Neural progenitor cell (in vitro differentiated cells): ENCODE data around the gene UBAP1. TPM values are rescaled to one million over a fixed set of nuclear protein-coding genes. Genes with fewer than 3 reads are reported as not detected.
"Not testable (repeated sequence)": the region's sequence is repeated elsewhere in the genome, so short reads cannot be mapped to it uniquely, and the experiment has no call there.

Experiments used
- DNase-seq: peaks from one replicate; pipeline ENCODE4 v3.0.0-alpha.2; 2016; ENCODE audit warnings: low spot score
- H2AFZ ChIP-seq: fragments of 200-600 bp; sonication (generic); replicated peaks from 2 replicates; pipeline ENCODE4 v1.6.1; 2016; ENCODE audit warnings: antibody characterized with exemption
- H3F3A ChIP-seq: fragments of 200-600 bp; sonication (generic); 2 replicates; pipeline ENCODE4 v1.6.1; 2016; ENCODE audit warnings: antibody characterized with exemption, low read depth
- H3K27ac ChIP-seq: fragments of 200-600 bp; sonication (generic); 2 replicates; pipeline ENCODE4 v1.5.1; 2016; ENCODE audit warnings: mild to moderate bottlenecking
- H3K27me3 ChIP-seq: fragments of 200-600 bp; sonication (generic); 2 replicates; pipeline ENCODE4 v1.6.1; 2016; ENCODE audit warnings: mild to moderate bottlenecking, moderate library complexity
- H3K36me3 ChIP-seq: fragments of 200-600 bp; sonication (generic); 2 replicates; pipeline ENCODE4 v1.5.1; 2016
- H3K4me1 ChIP-seq: fragments of 200-600 bp; sonication (generic); 2 replicates; pipeline ENCODE4 v1.6.1; 2016; ENCODE audit warnings: mixed run types
- H3K4me2 ChIP-seq: fragments of 200-600 bp; sonication (generic); 2 replicates; pipeline ENCODE4 v1.6.1; 2016
- H3K4me3 ChIP-seq: fragments of 200-600 bp; sonication (generic); 2 replicates; pipeline ENCODE4 v1.5.1; 2016
- H3K79me2 ChIP-seq: fragments of 200-600 bp; sonication (generic); 2 replicates; pipeline ENCODE4 v1.6.1; 2016; ENCODE audit warnings: low read depth
- H3K9ac ChIP-seq: fragments of 200-600 bp; sonication (generic); 2 replicates; pipeline ENCODE4 v1.6.1; 2016
- H3K9me3 ChIP-seq: fragments of 200-600 bp; sonication (generic); 2 replicates; pipeline ENCODE4 v1.5.1; 2016; ENCODE audit warnings: low read depth
- H4K20me1 ChIP-seq: fragments of 200-600 bp; sonication (generic); 2 replicates; pipeline ENCODE4 v1.6.1; 2016; ENCODE audit warnings: low read depth
- H3K27ac Mint-ChIP-seq: 3 replicates; pipeline ENCODE4 v1.8.0; 2021; ENCODE audit warnings: mixed read lengths
- H3K27me3 Mint-ChIP-seq: 2 replicates; pipeline ENCODE4 v1.8.0; 2022; ENCODE audit warnings: low read depth, mild to moderate bottlenecking, inconsistent platforms, moderate library complexity, mixed read lengths; ENCODE audit not compliant: insufficient read depth
- H3K36me3 Mint-ChIP-seq: 3 replicates; pipeline ENCODE4 v1.8.0; 2021; ENCODE audit warnings: mixed read lengths
- H3K4me1 Mint-ChIP-seq: 3 replicates; pipeline ENCODE4 v1.8.0; 2021; ENCODE audit warnings: mixed read lengths
- H3K4me3 Mint-ChIP-seq: 3 replicates; pipeline ENCODE4 v1.8.0; 2021; ENCODE audit warnings: mild to moderate bottlenecking, moderate library complexity, mixed read lengths
- H3K9me3 Mint-ChIP-seq: 3 replicates; pipeline ENCODE4 v1.8.0; 2020; ENCODE audit warnings: mixed read lengths
- EZH2 ChIP-seq: fragments of 200-600 bp; sonication (generic); IDR thresholded peaks from 2 replicates; pipeline ENCODE4 v1.6.1; 2017; ENCODE audit warnings: antibody characterized with exemption, mild to moderate bottlenecking, moderate library complexity
- EZH2phosphoT487 ChIP-seq: fragments of 200-600 bp; sonication (generic); IDR thresholded peaks from 2 replicates; pipeline ENCODE4 v1.6.1; 2017; ENCODE audit warnings: antibody characterized with exemption
- total RNA-seq: library from RNA; depleted of rRNA; stranded (reverse); fragments of >200 nt; gene quantifications from 2 replicates; pipeline ENCODE4 v1.2.3, GENCODE V29; 2015; ENCODE audit warnings: low replicate concordance
- TF ChIP-seq, protein P1 (sequence below): fragments of 200-600 bp; sonication (generic); IDR thresholded peaks from 2 replicates; pipeline ENCODE4 v1.5.1; 2017; ENCODE audit warnings: antibody characterized with exemption, mild to moderate bottlenecking

The UBAP1 gene
- total RNA-seq, 1 donor from 2014 or later: 21.7 TPM

DNA sequence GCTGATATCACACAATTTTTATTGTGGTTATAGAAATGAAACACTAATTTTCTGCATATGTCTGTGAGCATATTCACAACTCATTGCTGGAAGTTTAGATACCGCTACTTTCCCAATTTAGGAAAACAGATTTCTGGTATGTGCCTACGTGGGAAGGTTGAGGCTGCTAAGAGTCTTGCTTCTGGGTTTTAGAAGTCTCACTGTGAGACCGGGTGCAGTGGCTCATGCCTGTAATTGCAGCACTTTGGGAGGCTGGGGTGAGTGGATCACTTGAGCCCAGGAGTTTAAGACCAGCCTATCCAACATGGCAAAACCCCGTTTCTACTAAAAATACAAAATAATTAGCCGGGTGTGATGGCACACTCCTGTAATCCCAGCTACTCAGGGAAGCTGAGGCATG is 39.6 kb downstream of the UBAP1 start:
- H3K4me3 ChIP-seq: no peak overlapping the region
- peaks cover 29% of the 10 kb centered on the region for H3K79me2 ChIP-seq
- H3K9ac ChIP-seq: no peak overlapping the region
- Mint-ChIP-seq H3K27me3 (peaks cover under 1% of the 10 kb centered on the region), H3K36me3 (peaks cover 3% of the 10 kb centered on the region), H3K4me1 (no peaks in the 10 kb centered on the region), H3K27ac (no peak overlapping the region), H3K4me3 (no peak overlapping the region), H3K9me3 (peaks cover 6% of the 10 kb centered on the region)
- no peak overlapping the region for H3K27ac ChIP-seq
- H3K4me1 ChIP-seq: no peaks in the 10 kb centered on the region
- H4K20me1 ChIP-seq: no peaks in the 10 kb centered on the region
- no peaks in the 10 kb centered on the region for H3K27me3 ChIP-seq
- DNase-seq: no peak
- TF ChIP-seq, protein P1, sequence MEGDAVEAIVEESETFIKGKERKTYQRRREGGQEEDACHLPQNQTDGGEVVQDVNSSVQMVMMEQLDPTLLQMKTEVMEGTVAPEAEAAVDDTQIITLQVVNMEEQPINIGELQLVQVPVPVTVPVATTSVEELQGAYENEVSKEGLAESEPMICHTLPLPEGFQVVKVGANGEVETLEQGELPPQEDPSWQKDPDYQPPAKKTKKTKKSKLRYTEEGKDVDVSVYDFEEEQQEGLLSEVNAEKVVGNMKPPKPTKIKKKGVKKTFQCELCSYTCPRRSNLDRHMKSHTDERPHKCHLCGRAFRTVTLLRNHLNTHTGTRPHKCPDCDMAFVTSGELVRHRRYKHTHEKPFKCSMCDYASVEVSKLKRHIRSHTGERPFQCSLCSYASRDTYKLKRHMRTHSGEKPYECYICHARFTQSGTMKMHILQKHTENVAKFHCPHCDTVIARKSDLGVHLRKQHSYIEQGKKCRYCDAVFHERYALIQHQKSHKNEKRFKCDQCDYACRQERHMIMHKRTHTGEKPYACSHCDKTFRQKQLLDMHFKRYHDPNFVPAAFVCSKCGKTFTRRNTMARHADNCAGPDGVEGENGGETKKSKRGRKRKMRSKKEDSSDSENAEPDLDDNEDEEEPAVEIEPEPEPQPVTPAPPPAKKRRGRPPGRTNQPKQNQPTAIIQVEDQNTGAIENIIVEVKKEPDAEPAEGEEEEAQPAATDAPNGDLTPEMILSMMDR: no peak
- no peak for TF ChIP-seq EZH2phosphoT487
- TF ChIP-seq EZH2: no peak
- no peaks in the 10 kb centered on the region for H3F3A ChIP-seq
- H3K36me3 ChIP-seq: no peaks in the 10 kb centered on the region
- no peaks in the 10 kb centered on the region for H3K9me3 ChIP-seq
- no peak overlapping the region for H2AFZ ChIP-seq
- no peak overlapping the region for H3K4me2 ChIP-seq

DNA sequence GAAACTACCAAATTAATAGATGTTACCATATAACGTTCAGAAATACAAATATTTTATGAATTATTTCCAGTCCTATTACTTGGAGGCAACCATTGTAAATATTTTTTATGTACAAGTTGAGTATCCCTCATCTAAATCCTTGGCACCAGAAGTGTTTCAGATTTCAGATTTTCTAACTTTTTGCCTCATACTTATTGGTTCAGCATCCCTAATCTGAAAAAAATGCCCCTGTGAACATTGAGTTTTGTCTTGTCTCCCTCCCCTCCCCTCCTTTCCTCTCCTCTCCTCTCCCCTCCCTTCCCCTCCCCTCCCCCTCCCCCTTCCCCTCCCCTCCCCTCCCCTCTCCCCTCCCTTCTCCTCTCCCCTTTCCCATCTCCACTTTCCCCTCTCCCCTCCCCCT is 40.6 kb downstream of the UBAP1 start:
- Histone ChIP-seq H4K20me1 (no peaks in the 10 kb centered on the region), H3K4me3 (no peak overlapping the region), H2AFZ (no peak overlapping the region), H3K9me3 (no peaks in the 10 kb centered on the region), H3F3A (no peaks in the 10 kb centered on the region), H3K36me3 (no peaks in the 10 kb centered on the region), H3K79me2 (peaks cover 22% of the 10 kb centered on the region), H3K4me2 (no peak overlapping the region), H3K27me3 (no peaks in the 10 kb centered on the region), H3K9ac (no peak overlapping the region), H3K4me1 (no peaks in the 10 kb centered on the region), H3K27ac (no peak overlapping the region)
- H3K4me1 Mint-ChIP-seq: no peaks in the 10 kb centered on the region
- H3K9me3 Mint-ChIP-seq: peaks cover 2% of the 10 kb centered on the region
- no peak for DNase-seq
- H3K36me3 Mint-ChIP-seq: peaks cover 5% of the 10 kb centered on the region
- H3K4me3 Mint-ChIP-seq: no peak overlapping the region
- H3K27ac Mint-ChIP-seq: no peak overlapping the region
- H3K27me3 Mint-ChIP-seq: no peaks in the 10 kb centered on the region
- no peak for TF ChIP-seq EZH2phosphoT487
- TF ChIP-seq EZH2: no peak
- TF ChIP-seq, protein P1: no peak

DNA sequence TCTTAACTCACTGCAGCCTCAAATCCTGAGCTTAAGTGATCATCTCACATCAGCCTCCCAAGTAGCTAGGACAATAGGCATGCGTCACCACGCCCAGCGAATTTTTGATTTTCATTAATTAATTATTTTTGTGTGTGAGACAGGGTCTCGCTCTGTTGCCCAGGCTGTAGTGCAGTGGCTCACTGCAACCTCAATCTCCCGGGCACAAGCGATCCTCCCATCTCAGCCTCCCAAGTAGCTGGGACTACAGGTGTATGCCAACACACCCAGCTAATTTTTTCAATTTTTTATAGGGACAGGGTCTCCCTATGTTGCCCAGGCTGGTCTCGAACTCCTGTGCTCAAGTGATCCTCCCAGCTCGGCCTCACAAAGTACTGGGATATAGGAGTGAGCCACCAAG is 41.4 kb downstream of the UBAP1 start:
- H3F3A ChIP-seq: no peaks in the 10 kb centered on the region
- Mint-ChIP-seq H3K36me3 (peaks cover 5% of the 10 kb centered on the region), H3K27me3 (no peaks in the 10 kb centered on the region), H3K9me3 (no peaks in the 10 kb centered on the region), H3K4me3 (no peak overlapping the region), H3K4me1 (no peaks in the 10 kb centered on the region), H3K27ac (no peak overlapping the region)
- no peak overlapping the region for H2AFZ ChIP-seq
- no peaks in the 10 kb centered on the region for H3K9me3 ChIP-seq
- TF ChIP-seq, protein P1: no peak
- no peak for TF ChIP-seq EZH2
- TF ChIP-seq EZH2phosphoT487: no peak
- no peaks in the 10 kb centered on the region for H4K20me1 ChIP-seq
- H3K27ac ChIP-seq: no peak overlapping the region
- peaks cover 17% of the 10 kb centered on the region for H3K79me2 ChIP-seq
- H3K4me3 ChIP-seq: no peak overlapping the region
- no peak overlapping the region for H3K4me2 ChIP-seq
- H3K9ac ChIP-seq: no peak overlapping the region
- no peaks in the 10 kb centered on the region for H3K36me3 ChIP-seq
- DNase-seq: no peak
- no peaks in the 10 kb centered on the region for H3K4me1 ChIP-seq
- no peaks in the 10 kb centered on the region for H3K27me3 ChIP-seq

DNA sequence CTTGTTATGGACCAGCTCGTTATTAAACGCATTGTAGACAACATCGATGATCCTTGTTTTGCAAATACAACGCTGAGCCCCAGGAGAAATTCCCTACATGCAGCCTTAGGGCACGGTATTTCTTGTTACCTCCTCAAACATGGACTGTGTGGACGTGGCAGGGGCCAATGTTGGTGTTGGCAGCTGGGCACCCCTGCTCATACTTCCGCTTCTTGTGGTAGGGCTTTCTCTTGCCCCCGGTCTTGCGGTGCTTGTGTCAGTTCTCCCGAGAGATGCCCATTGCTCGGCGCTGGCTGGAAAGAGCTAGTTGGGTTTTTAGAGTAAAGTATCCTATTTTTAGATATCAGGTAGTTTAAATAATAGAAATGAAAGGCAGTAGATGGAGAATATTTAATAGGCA is 45.5 kb downstream of the UBAP1 start:
- Mint-ChIP-seq H3K4me3 (no peak overlapping the region), H3K36me3 (peaks cover 5% of the 10 kb centered on the region), H3K9me3 (no peaks in the 10 kb centered on the region), H3K4me1 (no peaks in the 10 kb centered on the region), H3K27ac (peak overlapping the region; percentile 12), H3K27me3 (no peaks in the 10 kb centered on the region)
- no peaks in the 10 kb centered on the region for H3K9me3 ChIP-seq
- H3K27me3 ChIP-seq: no peaks in the 10 kb centered on the region
- no peak overlapping the region for H3K4me2 ChIP-seq
- no peaks in the 10 kb centered on the region for H3K4me1 ChIP-seq
- no peak overlapping the region for H3K9ac ChIP-seq
- H3K36me3 ChIP-seq: no peaks in the 10 kb centered on the region
- no peaks in the 10 kb centered on the region for H4K20me1 ChIP-seq
- DNase-seq: no peak
- no peak overlapping the region for H3K4me3 ChIP-seq
- TF ChIP-seq, protein P1: no peak
- TF ChIP-seq EZH2 (no peak), EZH2phosphoT487 (no peak)
- H3K79me2 ChIP-seq: peaks cover 13% of the 10 kb centered on the region
- no peaks in the 10 kb centered on the region for H3F3A ChIP-seq
- H2AFZ ChIP-seq: no peak overlapping the region
- H3K27ac ChIP-seq: no peak overlapping the region

DNA sequence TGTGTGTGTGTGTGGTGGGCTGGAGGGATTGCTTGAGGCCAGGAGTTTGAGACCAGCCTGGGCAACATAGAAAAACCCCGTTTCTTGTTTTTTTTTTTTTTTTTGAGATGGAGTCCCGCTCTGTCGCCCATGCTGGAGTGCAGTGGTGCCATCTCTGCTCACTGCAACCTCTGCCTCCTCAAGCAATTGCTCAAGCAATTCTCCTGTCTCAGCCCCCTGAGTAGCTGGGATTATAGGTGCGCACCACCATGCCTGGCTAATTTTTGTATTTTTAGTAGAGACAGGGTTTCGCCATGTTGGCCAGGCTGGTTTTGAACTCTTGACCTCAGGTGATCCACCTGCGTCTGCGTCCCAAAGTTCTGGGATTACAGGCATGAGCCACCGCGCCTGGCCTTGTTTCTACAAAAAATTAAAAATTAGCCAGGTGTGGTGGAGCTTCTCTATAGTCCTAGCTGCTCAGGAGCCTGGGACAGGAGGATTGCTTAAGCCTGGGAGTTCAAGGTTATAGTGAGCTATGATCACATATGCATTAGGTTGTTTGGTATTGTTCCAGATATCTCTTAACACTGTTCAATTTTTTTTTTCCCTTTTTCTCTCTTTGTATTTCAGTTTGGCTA is 47.4 kb downstream of the UBAP1 start:
- not testable (repeated sequence) for H3K27me3 ChIP-seq, H3K27ac ChIP-seq, DNase-seq, H3K36me3 Mint-ChIP-seq, H3K36me3 ChIP-seq, H3K4me1 Mint-ChIP-seq, H3K27me3 Mint-ChIP-seq, H3K9me3 Mint-ChIP-seq, H3F3A ChIP-seq, H3K27ac Mint-ChIP-seq, H3K4me3 ChIP-seq, H3K9ac ChIP-seq, H2AFZ ChIP-seq, H3K4me3 Mint-ChIP-seq, H3K9me3 ChIP-seq, H3K4me1 ChIP-seq, H4K20me1 ChIP-seq, H3K4me2 ChIP-seq
- peaks cover 12% of the 10 kb centered on the region for H3K79me2 ChIP-seq
